LNCaP clone FGC (cell line): ENCODE results near the gene MLLT3.
"Not testable (repeated sequence)": the region's sequence is repeated elsewhere in the genome, so short reads cannot be mapped to it uniquely, and the experiment has no call there.

Experiments used
- DNase-seq: peaks from one replicate; pipeline ENCODE4 v3.0.0-alpha.2; 2011; ENCODE audit warnings: low read depth
- H3K4me3 ChIP-seq: 2 replicates; pipeline ENCODE4 v1.5.1; 2011; ENCODE audit warnings: mild to moderate bottlenecking, low read depth, low read length, control low read depth
- TF ChIP-seq, protein P1 (sequence below): IDR thresholded peaks from 2 replicates; pipeline ENCODE4 v1.5.1; 2012; ENCODE audit warnings: mild to moderate bottlenecking; ENCODE audit not compliant: control insufficient read depth, insufficient read depth; ENCODE audit errors: extremely low read depth

Gene MLLT3

DNA sequence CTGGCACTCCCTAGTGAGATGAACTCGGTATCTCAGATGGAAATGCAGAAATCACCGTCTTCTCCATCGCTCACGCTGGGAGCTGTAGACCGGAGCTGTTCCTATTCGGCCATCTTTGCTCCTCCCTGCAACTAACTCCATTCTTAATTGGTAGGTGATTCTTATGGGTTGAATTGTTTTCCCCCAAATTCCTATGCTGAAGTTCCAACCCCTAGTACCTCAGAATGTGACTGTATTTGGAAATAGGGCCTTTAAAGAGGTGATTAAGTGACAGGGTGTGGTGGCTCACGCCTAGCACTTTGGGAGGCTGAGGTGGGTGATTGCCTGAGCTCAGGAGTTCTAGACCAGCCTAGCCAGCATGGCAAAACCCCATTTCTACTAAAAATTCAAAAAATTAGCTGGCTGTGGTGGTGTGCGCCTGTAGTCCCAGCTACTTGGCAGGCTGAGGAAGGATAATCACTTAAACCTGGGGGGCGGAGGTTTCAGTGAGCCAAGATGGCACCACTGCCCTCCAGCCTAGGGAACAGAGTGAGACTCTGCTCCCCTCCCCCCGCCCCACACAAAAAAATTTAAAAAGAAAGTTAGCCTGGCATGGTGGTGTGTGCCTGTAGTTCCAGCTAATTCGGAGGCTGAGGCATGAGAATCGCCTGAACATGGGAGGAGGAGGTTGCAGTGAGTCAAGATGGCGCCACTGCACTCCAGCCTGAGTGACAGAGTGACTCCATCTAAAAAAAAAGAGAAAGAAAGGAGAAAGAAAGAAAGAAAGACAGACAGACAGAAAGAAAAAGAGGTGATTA, 36.6 kb upstream of the MLLT3 start:
- no peak for DNase-seq
- peak overlapping the region; percentile 44 for H3K4me3 ChIP-seq
- TF ChIP-seq, protein P1, sequence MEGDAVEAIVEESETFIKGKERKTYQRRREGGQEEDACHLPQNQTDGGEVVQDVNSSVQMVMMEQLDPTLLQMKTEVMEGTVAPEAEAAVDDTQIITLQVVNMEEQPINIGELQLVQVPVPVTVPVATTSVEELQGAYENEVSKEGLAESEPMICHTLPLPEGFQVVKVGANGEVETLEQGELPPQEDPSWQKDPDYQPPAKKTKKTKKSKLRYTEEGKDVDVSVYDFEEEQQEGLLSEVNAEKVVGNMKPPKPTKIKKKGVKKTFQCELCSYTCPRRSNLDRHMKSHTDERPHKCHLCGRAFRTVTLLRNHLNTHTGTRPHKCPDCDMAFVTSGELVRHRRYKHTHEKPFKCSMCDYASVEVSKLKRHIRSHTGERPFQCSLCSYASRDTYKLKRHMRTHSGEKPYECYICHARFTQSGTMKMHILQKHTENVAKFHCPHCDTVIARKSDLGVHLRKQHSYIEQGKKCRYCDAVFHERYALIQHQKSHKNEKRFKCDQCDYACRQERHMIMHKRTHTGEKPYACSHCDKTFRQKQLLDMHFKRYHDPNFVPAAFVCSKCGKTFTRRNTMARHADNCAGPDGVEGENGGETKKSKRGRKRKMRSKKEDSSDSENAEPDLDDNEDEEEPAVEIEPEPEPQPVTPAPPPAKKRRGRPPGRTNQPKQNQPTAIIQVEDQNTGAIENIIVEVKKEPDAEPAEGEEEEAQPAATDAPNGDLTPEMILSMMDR = no peak

- peak overlapping the region; percentile 44 for H3K4me3 ChIP-seq
- not testable (repeated sequence) for DNase-seq
Measured at GRCh38 chr9:20658246-20658667, 36.0 kb upstream of the MLLT3 start.

DNA sequence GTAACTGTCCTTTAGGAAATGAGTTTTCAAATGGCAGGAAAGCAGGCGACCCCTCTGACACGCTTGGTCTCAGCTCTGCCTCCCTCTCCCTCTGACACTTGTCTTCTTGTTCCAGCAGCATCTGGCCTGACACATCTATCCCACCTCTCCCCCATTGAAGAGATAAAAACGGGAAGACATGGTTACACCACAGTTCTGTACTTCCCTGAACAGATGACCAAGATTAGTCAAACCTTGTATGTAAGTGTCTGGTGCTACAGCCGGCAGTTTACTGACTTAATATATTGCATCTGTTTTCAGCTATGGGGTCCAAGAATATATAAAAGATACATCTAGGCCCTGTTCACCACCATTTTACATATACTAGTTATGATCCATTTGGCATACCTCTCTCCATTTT, 29.6 kb upstream of the MLLT3 start:
- TF ChIP-seq, protein P1 = no peak
- DNase-seq = no peak
- no peak overlapping the region for H3K4me3 ChIP-seq

- no peak for DNase-seq
- TF ChIP-seq, protein P1 = no peak
- no peak overlapping the region for H3K4me3 ChIP-seq
Measured at GRCh38 chr9:20650750-20651299, 28.5 kb upstream of the MLLT3 start.

DNA sequence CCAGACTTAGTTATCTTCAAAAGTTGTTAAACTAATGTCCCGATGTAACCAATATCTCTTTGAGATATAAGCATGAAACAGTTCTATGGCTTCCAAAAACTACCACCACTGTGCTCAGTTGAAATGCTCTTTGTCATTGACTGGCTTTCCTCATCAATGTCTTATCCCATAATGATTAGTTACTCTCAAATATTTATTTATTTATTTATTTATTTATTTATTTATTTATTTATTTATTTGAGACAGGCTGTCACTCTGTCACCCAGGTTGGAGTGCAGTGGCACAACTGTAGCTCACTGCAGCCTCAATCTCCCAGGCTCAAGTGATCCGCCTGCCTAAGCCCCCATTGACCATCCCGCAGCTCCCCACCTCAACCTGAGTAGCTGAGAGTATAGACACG, 28.0 kb upstream of the MLLT3 start:
- H3K4me3 ChIP-seq = no peak overlapping the region
- TF ChIP-seq, protein P1 = no peak
- DNase-seq = no peak

GRCh38 chr9:20649381-20649780, 27.1 kb upstream of the MLLT3 start:
- H3K4me3 ChIP-seq = no peak overlapping the region
- TF ChIP-seq, protein P1 = no peak
- DNase-seq = no peak

GRCh38 chr9:20646656-20647055, 24.4 kb upstream of the MLLT3 start:
- DNase-seq = no peak
- TF ChIP-seq, protein P1 = no peak
- no peak overlapping the region for H3K4me3 ChIP-seq
